NCI-H748 (cell line): ENCODE measurements around the gene MRE11.
"Not testable (repeated sequence)": the region's sequence is repeated elsewhere in the genome, so short reads cannot be mapped to it uniquely, and the experiment has no call there.

Source experiments
- DNase-seq: peaks from one replicate; lab custom pipeline; 2025; ENCODE audit not compliant: unreplicated experiment; lab: John Stamatoyannopoulos, UW

The MRE11 gene

GRCh38 chr11:94507485-94507884 lies 13.8 kb upstream of the MRE11 start:
- DNase-seq, result peak; percentile 6

GRCh38 chr11:94506513-94506912 lies 12.9 kb upstream of the MRE11 start:
- not testable (repeated sequence) for DNase-seq

- peak; percentile 26 for DNase-seq
These were observed 11.1 kb upstream of the MRE11 start for GRCh38 chr11:94504689-94505293.

GRCh38 chr11:94501522-94501921 lies 7.9 kb upstream of the MRE11 start:
- DNase-seq, result peak; percentile 6

- no peak for DNase-seq
These were observed 6.5 kb upstream of the MRE11 start for GRCh38 chr11:94500181-94500580.

- DNase-seq, result no peak
These were observed 559 bp upstream of the MRE11 start for GRCh38 chr11:94494126-94494680.

GRCh38 chr11:94486068-94486467 lies 7.6 kb downstream of the MRE11 start:
- no peak for DNase-seq

- no peak for DNase-seq
These were observed 12.3 kb downstream of the MRE11 start for GRCh38 chr11:94481342-94481741.

- no peak for DNase-seq
These were observed 16.0 kb downstream of the MRE11 start for GRCh38 chr11:94477624-94478023.

- no peak for DNase-seq
These were observed 20.5 kb downstream of the MRE11 start for GRCh38 chr11:94472916-94473799.

- no peak for DNase-seq
These were observed 24.2 kb downstream of the MRE11 start for GRCh38 chr11:94469416-94469815.

- no peak for DNase-seq
These were observed 34.1 kb downstream of the MRE11 start for GRCh38 chr11:94459576-94459975.

- no peak for DNase-seq
These were observed 36.3 kb downstream of the MRE11 start for GRCh38 chr11:94457118-94458029.

- no peak for DNase-seq
These were observed 37.8 kb downstream of the MRE11 start for GRCh38 chr11:94455861-94456260.

GRCh38 chr11:94454301-94454700 lies 39.3 kb downstream of the MRE11 start:
- no peak for DNase-seq

- no peak for DNase-seq
These were observed 40.7 kb downstream of the MRE11 start for GRCh38 chr11:94452988-94453387.

- DNase-seq, result no peak
These were observed 43.6 kb downstream of the MRE11 start for GRCh38 chr11:94450048-94450447.

- peak; percentile 41 for DNase-seq
These were observed 44.2 kb downstream of the MRE11 start for GRCh38 chr11:94449437-94449836.

GRCh38 chr11:94449029-94449428 lies 44.6 kb downstream of the MRE11 start:
- no peak for DNase-seq

GRCh38 chr11:94447149-94447548 lies 46.5 kb downstream of the MRE11 start:
- DNase-seq, result no peak

GRCh38 chr11:94445641-94446040 lies 48.0 kb downstream of the MRE11 start:
- no peak for DNase-seq
